HEK293 (cell line): ENCODE measurements around the gene WDR7.

ENCODE experiments used
- HOXA7 ChIP-seq: sonication (generic); formaldehyde crosslinking; IDR thresholded peaks from 2 replicates; pipeline ENCODE4 v1.8.1; 2022; ENCODE audit warnings: missing genetic modification reagents, borderline replicate concordance
- MYNN ChIP-seq: fragments of 450-650 bp; formaldehyde crosslinking; IDR thresholded peaks from 2 replicates; pipeline ENCODE4 v1.5.1; 2016; ENCODE audit warnings: missing biosample characterization, missing genetic modification characterization, borderline replicate concordance
- REST ChIP-seq: fragments of 450-650 bp; formaldehyde crosslinking; IDR thresholded peaks from 2 replicates; pipeline ENCODE4 v1.5.1; 2016; ENCODE audit warnings: missing biosample characterization, missing genetic modification characterization
- TCF7L2 ChIP-seq: IDR thresholded peaks from 2 replicates; pipeline ENCODE4 v1.6.1; 2011; ENCODE audit warnings: low read depth, mild to moderate bottlenecking, inconsistent platforms, low read length, moderate library complexity, borderline replicate concordance
- YY1 ChIP-seq: fragments of 450-650 bp; formaldehyde crosslinking; IDR thresholded peaks from 2 replicates; pipeline ENCODE4 v1.5.1; 2018; ENCODE audit warnings: missing biosample characterization, missing genetic modification characterization
- ZBTB8A ChIP-seq: fragments of 450-650 bp; formaldehyde crosslinking; IDR thresholded peaks from 2 replicates; pipeline ENCODE4 v1.5.1; 2016; ENCODE audit warnings: missing biosample characterization, missing genetic modification characterization
- ZNF423 ChIP-seq: fragments of 450-650 bp; formaldehyde crosslinking; IDR thresholded peaks from 2 replicates; pipeline ENCODE4 v1.5.1; 2016; ENCODE audit warnings: missing biosample characterization, missing genetic modification characterization
- ZNF530 ChIP-seq: fragments of 450-650 bp; formaldehyde crosslinking; IDR thresholded peaks from 2 replicates; pipeline ENCODE4 v1.5.1; 2016; ENCODE audit warnings: low read depth, missing biosample characterization, missing genetic modification characterization
- ZNF549 ChIP-seq: fragments of 450-650 bp; IDR thresholded peaks from 2 replicates; pipeline ENCODE4 v1.5.1; 2018; ENCODE audit warnings: missing biosample characterization, missing genetic modification characterization, mild to moderate bottlenecking, inconsistent platforms, moderate library complexity
- ZNF654 ChIP-seq: fragments of 450-650 bp; formaldehyde crosslinking; IDR thresholded peaks from 2 replicates; pipeline ENCODE4 v1.5.1; 2016; ENCODE audit warnings: low read depth, missing biosample characterization, missing genetic modification characterization
- ZNF792 ChIP-seq: fragments of 450-650 bp; formaldehyde crosslinking; IDR thresholded peaks from 2 replicates; pipeline ENCODE4 v1.5.1; 2016; ENCODE audit warnings: missing biosample characterization, missing genetic modification characterization
- TF ChIP-seq, protein P1 (sequence below): fragments of 450-650 bp; formaldehyde crosslinking; IDR thresholded peaks from 2 replicates; pipeline ENCODE4 v1.5.1; 2016; ENCODE audit warnings: missing biosample characterization, missing genetic modification characterization

- TF ChIP-seq MYNN (tag by site-specific recombination) (no peak), TCF7L2 (no peak), ZNF530 (tag by site-specific recombination) (no peak), HOXA7 (CRISPR knock-in tag) (no peak), ZNF792 (tag by site-specific recombination) (no peak), ZNF549 (tag by site-specific recombination) (no peak), REST (tag by site-specific recombination) (no peak), ZBTB8A (tag by site-specific recombination) (no peak), ZNF423 (tag by site-specific recombination) (no peak), ZNF654 (tag by site-specific recombination) (no peak; the same call in 1 of the 2 replicates), YY1 (tag by site-specific recombination) (no peak)
- TF ChIP-seq, protein P1, sequence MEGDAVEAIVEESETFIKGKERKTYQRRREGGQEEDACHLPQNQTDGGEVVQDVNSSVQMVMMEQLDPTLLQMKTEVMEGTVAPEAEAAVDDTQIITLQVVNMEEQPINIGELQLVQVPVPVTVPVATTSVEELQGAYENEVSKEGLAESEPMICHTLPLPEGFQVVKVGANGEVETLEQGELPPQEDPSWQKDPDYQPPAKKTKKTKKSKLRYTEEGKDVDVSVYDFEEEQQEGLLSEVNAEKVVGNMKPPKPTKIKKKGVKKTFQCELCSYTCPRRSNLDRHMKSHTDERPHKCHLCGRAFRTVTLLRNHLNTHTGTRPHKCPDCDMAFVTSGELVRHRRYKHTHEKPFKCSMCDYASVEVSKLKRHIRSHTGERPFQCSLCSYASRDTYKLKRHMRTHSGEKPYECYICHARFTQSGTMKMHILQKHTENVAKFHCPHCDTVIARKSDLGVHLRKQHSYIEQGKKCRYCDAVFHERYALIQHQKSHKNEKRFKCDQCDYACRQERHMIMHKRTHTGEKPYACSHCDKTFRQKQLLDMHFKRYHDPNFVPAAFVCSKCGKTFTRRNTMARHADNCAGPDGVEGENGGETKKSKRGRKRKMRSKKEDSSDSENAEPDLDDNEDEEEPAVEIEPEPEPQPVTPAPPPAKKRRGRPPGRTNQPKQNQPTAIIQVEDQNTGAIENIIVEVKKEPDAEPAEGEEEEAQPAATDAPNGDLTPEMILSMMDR (tag by site-specific recombination) = no peak
Measured at GRCh38 chr18:56789004-56789888, 138.1 kb downstream of the WDR7 start.
